WERI-Rb-1 (cell line): ENCODE results near the gene ZNF232.
"Not testable (repeated sequence)": the region's sequence is repeated elsewhere in the genome, so short reads cannot be mapped to it uniquely, and the experiment has no call there.

Source experiments
- DNase-seq: peaks from one replicate; pipeline ENCODE4 v3.0.0-alpha.2; 2020
- H3K27ac ChIP-seq: fragments of 250-450 bp; sonication (Bioruptor Pico); 2 replicates; pipeline ENCODE4 v1.5.1; 2020; ENCODE audit warnings: mild to moderate bottlenecking, moderate library complexity
- H3K27me3 ChIP-seq: fragments of 250-450 bp; sonication (Bioruptor Pico); 2 replicates; pipeline ENCODE4 v1.5.1; 2021; ENCODE audit warnings: mild to moderate bottlenecking, low read depth, moderate library complexity; ENCODE audit not compliant: insufficient read depth, severe bottlenecking
- H3K36me3 ChIP-seq: fragments of 250-450 bp; sonication (Bioruptor Pico); 2 replicates; pipeline ENCODE4 v1.5.1; 2020; ENCODE audit warnings: mild to moderate bottlenecking, moderate library complexity
- H3K4me3 ChIP-seq: 2 replicates; pipeline ENCODE4 v1.5.1; 2011; ENCODE audit warnings: low read depth, mild to moderate bottlenecking, control low read depth, low read length
- H3K9me3 ChIP-seq: fragments of 250-450 bp; sonication (Bioruptor Pico); 2 replicates; pipeline ENCODE4 v1.5.1; 2021; ENCODE audit warnings: mild to moderate bottlenecking, moderate library complexity; ENCODE audit not compliant: severe bottlenecking
- TF ChIP-seq, protein P1 (sequence below): IDR thresholded peaks from 2 replicates; pipeline ENCODE4 v1.5.1; 2011; ENCODE audit warnings: low read depth, mild to moderate bottlenecking, control low read depth, inconsistent platforms, low read length

Gene ZNF232

DNA sequence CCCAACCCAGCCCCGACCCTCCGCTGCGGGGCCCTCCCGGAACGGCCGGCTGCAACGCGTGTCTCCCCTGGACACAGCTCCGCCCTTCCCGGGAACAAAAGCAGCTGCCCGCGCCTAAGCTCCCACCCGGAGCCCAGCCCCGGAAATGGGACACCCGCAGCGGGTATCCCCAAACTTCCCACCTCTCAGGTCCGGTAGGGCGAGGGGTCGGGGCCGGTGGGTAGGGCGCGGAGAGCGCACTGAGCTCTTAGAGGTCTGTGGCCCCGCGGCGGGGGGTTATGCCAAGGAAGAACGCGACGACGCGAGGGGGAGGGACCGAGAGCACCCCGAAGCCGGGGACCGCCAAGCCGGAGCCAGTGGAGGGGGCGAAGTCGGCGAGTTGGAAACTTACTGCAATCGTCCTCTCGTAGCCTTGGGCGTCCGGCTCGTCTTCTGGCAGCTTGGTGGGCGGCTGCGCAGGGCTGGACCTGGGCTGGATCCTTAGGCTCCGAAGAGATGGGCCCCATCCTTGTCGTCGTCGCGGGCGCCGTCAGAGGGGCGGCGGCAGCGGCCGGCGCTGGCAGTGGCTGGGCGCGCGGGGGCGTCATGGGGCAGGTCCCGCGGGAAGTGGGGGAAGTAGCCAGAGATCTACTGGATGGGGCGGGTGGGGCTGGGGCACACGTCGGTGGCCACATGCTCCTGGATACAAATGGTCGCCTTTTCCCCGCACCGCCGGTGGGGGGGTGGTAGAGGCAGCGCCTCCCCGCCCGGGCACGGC is 11.1 kb upstream of the ZNF232 start:
- Histone ChIP-seq H3K36me3 (no peaks in the 10 kb centered on the region), H3K27ac (peak overlapping the region; percentile 21), H3K9me3 (peaks cover 5% of the 10 kb centered on the region), H3K4me3 (peak overlapping the region; percentile 56), H3K27me3 (no peaks in the 10 kb centered on the region)
- TF ChIP-seq, protein P1, sequence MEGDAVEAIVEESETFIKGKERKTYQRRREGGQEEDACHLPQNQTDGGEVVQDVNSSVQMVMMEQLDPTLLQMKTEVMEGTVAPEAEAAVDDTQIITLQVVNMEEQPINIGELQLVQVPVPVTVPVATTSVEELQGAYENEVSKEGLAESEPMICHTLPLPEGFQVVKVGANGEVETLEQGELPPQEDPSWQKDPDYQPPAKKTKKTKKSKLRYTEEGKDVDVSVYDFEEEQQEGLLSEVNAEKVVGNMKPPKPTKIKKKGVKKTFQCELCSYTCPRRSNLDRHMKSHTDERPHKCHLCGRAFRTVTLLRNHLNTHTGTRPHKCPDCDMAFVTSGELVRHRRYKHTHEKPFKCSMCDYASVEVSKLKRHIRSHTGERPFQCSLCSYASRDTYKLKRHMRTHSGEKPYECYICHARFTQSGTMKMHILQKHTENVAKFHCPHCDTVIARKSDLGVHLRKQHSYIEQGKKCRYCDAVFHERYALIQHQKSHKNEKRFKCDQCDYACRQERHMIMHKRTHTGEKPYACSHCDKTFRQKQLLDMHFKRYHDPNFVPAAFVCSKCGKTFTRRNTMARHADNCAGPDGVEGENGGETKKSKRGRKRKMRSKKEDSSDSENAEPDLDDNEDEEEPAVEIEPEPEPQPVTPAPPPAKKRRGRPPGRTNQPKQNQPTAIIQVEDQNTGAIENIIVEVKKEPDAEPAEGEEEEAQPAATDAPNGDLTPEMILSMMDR, result no peak
- peak; percentile 22 for DNase-seq

DNA sequence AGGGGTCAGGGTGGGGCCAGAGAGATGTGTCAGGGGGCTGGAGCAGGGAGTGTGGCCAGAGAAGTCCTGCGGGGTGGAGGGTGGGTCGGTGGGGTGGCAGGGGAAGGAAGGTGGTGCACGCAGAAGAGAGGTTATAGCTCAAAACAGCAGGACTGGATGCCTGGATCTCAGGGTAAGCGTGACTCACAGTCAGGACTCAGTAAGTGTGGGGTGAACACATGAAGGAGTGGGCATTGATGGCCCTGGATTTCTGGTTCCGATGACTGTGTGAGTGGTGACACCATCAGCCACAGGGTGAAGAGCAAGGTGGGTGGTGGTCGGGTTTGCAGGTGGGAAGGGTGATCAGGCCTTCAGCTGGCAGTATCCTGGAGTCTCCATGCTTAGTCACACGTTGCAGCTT is 10.4 kb upstream of the ZNF232 start:
- DNase-seq, result peak; percentile 3
- not testable (repeated sequence) for H3K36me3 ChIP-seq, H3K27me3 ChIP-seq, H3K9me3 ChIP-seq, H3K27ac ChIP-seq
- H3K4me3 ChIP-seq, result peak overlapping the region; percentile 56

DNA sequence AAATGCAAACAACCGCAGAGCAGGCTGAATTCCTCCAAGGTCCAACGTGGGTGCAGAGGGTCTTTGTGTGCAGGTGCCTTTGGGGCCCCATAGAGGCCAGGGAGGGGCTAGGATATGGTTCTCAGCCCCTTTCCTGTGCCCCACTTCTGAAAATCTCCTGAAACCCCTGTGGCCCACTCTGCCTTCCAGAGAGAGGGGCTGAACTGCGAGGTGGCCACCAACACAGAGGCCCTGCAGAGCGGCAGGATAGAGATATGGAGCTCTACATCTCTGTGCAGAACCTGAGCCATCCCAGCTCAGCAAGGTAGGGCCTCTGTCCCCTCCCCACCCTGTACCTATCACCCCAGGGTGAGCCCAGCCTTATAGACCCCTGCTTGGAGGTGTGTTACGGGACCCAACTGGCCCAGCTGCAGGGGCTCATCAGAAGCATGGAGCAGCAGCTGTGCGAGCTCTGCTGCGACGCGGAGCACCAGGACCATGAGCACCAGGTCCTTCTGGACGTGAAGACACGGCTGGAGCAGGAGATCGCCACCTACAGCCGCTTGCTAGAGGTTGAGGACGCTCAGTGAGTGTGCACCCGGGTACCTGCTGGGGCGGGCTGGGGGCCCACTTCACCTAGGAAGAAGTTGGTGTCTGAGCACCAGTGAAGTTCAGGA is 9.6 kb upstream of the ZNF232 start:
- Histone ChIP-seq H3K27ac (no peak overlapping the region), H3K9me3 (peaks cover 5% of the 10 kb centered on the region), H3K27me3 (no peaks in the 10 kb centered on the region), H3K36me3 (no peaks in the 10 kb centered on the region), H3K4me3 (no peak overlapping the region)
- TF ChIP-seq, protein P1, result no peak
- DNase-seq, result peak; percentile 3

DNA sequence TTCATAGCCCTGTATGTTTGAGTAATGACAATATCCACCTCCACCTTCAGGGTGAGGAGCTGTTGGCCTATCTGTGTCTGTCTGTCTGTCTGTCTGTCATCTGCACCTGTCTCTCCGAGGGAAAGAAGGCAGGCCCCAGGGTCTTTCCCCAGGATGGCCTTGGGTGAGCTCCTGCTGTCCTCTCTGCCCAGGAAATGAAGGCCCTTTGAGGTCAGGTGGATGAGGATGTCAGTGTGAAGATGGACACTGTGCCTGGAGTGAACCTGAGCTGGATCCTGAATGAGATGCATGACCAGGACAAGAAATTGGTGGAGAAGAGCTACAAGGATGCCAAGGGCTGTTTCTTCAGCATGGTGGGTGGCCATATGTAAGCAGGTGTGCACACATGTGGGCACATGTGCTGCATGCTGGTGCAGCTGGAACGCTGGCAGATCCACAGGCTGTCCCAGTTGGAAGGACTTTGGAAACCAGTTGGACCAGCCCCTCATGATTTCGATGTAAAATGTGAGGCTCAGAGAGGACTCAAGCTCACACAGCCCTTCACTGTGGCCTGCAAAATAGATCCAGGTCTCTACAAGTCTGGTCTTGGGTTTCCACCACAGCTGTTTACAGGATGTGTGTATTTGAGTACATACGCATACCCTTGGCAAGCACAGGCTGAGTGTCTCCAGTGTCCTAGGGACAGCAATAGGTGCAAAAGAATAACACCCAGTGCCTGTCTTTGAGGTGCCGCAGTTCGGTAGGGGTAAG is 8.9 kb upstream of the ZNF232 start:
- H3K27ac ChIP-seq, H3K36me3 ChIP-seq, H3K4me3 ChIP-seq, H3K27me3 ChIP-seq, H3K9me3 ChIP-seq: not testable (repeated sequence)
- DNase-seq, result peak; percentile 1

DNA sequence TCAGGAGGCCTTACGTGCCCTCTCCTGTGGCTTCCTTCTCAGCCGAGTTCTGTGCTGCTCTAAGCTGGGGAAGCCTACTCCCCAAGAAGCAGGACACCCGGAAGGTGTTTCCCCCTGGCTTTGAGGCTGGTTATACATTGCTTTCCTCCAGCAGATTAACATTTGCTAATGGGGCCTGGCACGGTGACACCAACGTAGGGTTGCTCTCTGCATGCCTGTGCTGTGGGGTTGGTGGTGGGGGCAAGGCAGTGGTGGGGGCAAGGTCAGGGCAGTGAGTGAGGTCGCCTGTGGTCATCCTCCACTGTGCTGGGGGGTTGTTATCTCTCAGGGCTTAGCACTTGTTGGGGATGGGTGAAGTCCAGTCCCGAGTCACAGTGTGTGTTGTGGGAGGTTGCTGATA is 8.4 kb upstream of the ZNF232 start:
- H3K9me3 ChIP-seq, result peaks cover 5% of the 10 kb centered on the region
- H3K4me3 ChIP-seq, result no peak overlapping the region
- TF ChIP-seq, protein P1, result no peak
- DNase-seq, result no peak
- no peaks in the 10 kb centered on the region for H3K27me3 ChIP-seq
- H3K27ac ChIP-seq, result no peak overlapping the region
- no peaks in the 10 kb centered on the region for H3K36me3 ChIP-seq

DNA sequence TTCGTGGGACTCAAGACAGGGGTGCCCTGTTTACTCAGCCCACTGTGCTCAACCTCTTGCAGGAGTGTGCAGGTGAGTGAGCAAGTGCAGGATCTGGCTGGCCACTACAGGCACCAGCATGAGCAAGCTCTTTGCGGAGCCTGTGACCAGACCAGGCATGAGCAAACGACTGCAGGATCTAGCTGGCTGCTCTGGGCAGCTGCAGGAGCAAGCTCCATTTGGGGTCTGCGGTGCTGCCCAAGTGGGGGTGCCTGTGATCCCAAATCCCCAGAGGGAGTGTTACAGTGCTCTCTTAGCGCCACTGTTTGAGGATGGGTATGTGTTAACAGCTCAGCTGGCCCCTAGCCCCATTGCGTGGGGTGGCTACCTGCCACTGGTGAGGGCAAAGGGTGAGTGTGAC is 6.5 kb upstream of the ZNF232 start:
- peaks cover 5% of the 10 kb centered on the region for H3K9me3 ChIP-seq
- H3K27ac ChIP-seq, result no peak overlapping the region
- no peaks in the 10 kb centered on the region for H3K27me3 ChIP-seq
- TF ChIP-seq, protein P1, result no peak
- no peak for DNase-seq
- H3K4me3 ChIP-seq, result no peak overlapping the region
- H3K36me3 ChIP-seq, result peaks cover 5% of the 10 kb centered on the region; the same call in 1 of the 2 replicates
